OCI-LY1 (cell line): ENCODE data around the gene PDK1.

Experiments
- H2AFZ ChIP-seq: fragments of 200-600 bp; sonication (generic), shearing (Covaris generic); 2 replicates; pipeline ENCODE4 v1.6.0; 2014; ENCODE audit warnings: antibody characterized with exemption, mild to moderate bottlenecking, low read length
- H3F3A ChIP-seq: fragments of 200-600 bp; sonication (generic), shearing (Covaris generic); 2 replicates; pipeline ENCODE4 v1.6.0; 2014; ENCODE audit warnings: mild to moderate bottlenecking, antibody characterized with exemption, low read length, moderate library complexity; ENCODE audit not compliant: insufficient read depth
- H3K27ac ChIP-seq: fragments of 200-600 bp; sonication (generic); 2 replicates; pipeline ENCODE4 v1.5.1; 2014; ENCODE audit warnings: low read length, mixed run types, mild to moderate bottlenecking, low read depth; ENCODE audit not compliant: poor library complexity, severe bottlenecking
- H3K27me3 ChIP-seq: fragments of 200-600 bp; sonication (generic); 2 replicates; pipeline ENCODE4 v1.6.0; 2014; ENCODE audit warnings: antibody characterized with exemption, mild to moderate bottlenecking, low read length, moderate library complexity; ENCODE audit not compliant: insufficient read depth
- H3K36me3 ChIP-seq: fragments of 200-600 bp; sonication (generic); 2 replicates; pipeline ENCODE4 v1.6.1; 2014; ENCODE audit warnings: mild to moderate bottlenecking, antibody characterized with exemption, low read length, moderate library complexity, mixed read lengths; ENCODE audit not compliant: insufficient read depth
- H3K4me1 ChIP-seq: fragments of 200-600 bp; sonication (generic); 2 replicates; pipeline ENCODE4 v1.5.1; 2014; ENCODE audit warnings: mild to moderate bottlenecking, low read length, moderate library complexity; ENCODE audit not compliant: insufficient read depth, severe bottlenecking
- H3K4me2 ChIP-seq: fragments of 200-600 bp; sonication (generic), shearing (Covaris generic); 2 replicates; pipeline ENCODE4 v1.6.1; 2014; ENCODE audit warnings: low read length
- H3K4me3 ChIP-seq: fragments of 200-600 bp; sonication (generic); 2 replicates; pipeline ENCODE4 v1.5.1; 2014; ENCODE audit warnings: low read length, low read depth, mild to moderate bottlenecking, mixed read lengths; ENCODE audit not compliant: poor library complexity, severe bottlenecking
- H3K79me2 ChIP-seq: fragments of 200-600 bp; shearing (Covaris generic); 2 replicates; pipeline ENCODE4 v1.6.1; 2016; ENCODE audit warnings: mixed run types, low read length, mixed read lengths; ENCODE audit not compliant: insufficient read depth
- H3K9ac ChIP-seq: fragments of 200-600 bp; sonication (generic), shearing (Covaris generic); 2 replicates; pipeline ENCODE4 v1.6.1; 2014; ENCODE audit warnings: mild to moderate bottlenecking, low read length, mixed read lengths
- H3K9me2 ChIP-seq: fragments of 200-600 bp; sonication (generic), shearing (Covaris generic); 2 replicates; pipeline ENCODE4 v1.6.1; 2014; ENCODE audit warnings: low read depth, mild to moderate bottlenecking, low read length, mixed read lengths
- H3K9me3 ChIP-seq: fragments of 200-600 bp; shearing (Covaris generic); 2 replicates; pipeline ENCODE4 v1.6.1; 2014; ENCODE audit warnings: low read length, mixed read lengths
- H4K20me1 ChIP-seq: fragments of 200-600 bp; sonication (generic), shearing (Covaris generic); 2 replicates; pipeline ENCODE4 v1.6.0; 2016; ENCODE audit warnings: mild to moderate bottlenecking, low read length; ENCODE audit not compliant: insufficient read depth
- EZH2 ChIP-seq: fragments of 200-600 bp; sonication (generic), shearing (Covaris generic); IDR thresholded peaks from 2 replicates; pipeline ENCODE4 v1.8.0; 2017; ENCODE audit warnings: borderline replicate concordance, mixed run types, mild to moderate bottlenecking, antibody characterized with exemption, low read length, moderate library complexity, mixed read lengths
- TF ChIP-seq, protein P1 (sequence below): fragments of 200-600 bp; sonication (generic), shearing (Covaris generic); IDR thresholded peaks from 2 replicates; pipeline ENCODE4 v1.5.1; 2017; ENCODE audit warnings: mild to moderate bottlenecking, antibody characterized with exemption, low read length, moderate library complexity, mixed read lengths

Gene PDK1

GRCh38 chr2:172574965-172575364, 19.1 kb downstream of the PDK1 start:
- Histone ChIP-seq H3K27ac (no peak overlapping the region), H3K9me2 (no peaks in the 10 kb centered on the region), H2AFZ (no peak overlapping the region), H3K4me1 (no peaks in the 10 kb centered on the region), H3K79me2 (0 out of 2 replicates have a peak, but pooled peaks cover 7% of the 10 kb centered on the region), H3F3A (no peaks in the 10 kb centered on the region), H3K4me2 (no peak overlapping the region), H3K36me3 (peaks cover 86% of the 10 kb centered on the region), H3K9me3 (peaks cover 18% of the 10 kb centered on the region), H4K20me1 (no peaks in the 10 kb centered on the region), H3K27me3 (no peaks in the 10 kb centered on the region), H3K9ac (no peak overlapping the region), H3K4me3 (no peak overlapping the region)
- TF ChIP-seq EZH2, result no peak
- TF ChIP-seq, protein P1, sequence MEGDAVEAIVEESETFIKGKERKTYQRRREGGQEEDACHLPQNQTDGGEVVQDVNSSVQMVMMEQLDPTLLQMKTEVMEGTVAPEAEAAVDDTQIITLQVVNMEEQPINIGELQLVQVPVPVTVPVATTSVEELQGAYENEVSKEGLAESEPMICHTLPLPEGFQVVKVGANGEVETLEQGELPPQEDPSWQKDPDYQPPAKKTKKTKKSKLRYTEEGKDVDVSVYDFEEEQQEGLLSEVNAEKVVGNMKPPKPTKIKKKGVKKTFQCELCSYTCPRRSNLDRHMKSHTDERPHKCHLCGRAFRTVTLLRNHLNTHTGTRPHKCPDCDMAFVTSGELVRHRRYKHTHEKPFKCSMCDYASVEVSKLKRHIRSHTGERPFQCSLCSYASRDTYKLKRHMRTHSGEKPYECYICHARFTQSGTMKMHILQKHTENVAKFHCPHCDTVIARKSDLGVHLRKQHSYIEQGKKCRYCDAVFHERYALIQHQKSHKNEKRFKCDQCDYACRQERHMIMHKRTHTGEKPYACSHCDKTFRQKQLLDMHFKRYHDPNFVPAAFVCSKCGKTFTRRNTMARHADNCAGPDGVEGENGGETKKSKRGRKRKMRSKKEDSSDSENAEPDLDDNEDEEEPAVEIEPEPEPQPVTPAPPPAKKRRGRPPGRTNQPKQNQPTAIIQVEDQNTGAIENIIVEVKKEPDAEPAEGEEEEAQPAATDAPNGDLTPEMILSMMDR, result no peak

- TF ChIP-seq EZH2, result no peak
- peaks cover 24% of the 10 kb centered on the region for H3K9me3 ChIP-seq
- no peaks in the 10 kb centered on the region for H3K27me3 ChIP-seq
- no peak overlapping the region for H2AFZ ChIP-seq
- H3K27ac ChIP-seq, result no peak overlapping the region
- H4K20me1 ChIP-seq, result no peaks in the 10 kb centered on the region
- H3K36me3 ChIP-seq, result peaks cover 85% of the 10 kb centered on the region
- H3K9ac ChIP-seq, result no peak overlapping the region
- H3F3A ChIP-seq, result no peaks in the 10 kb centered on the region
- no peaks in the 10 kb centered on the region for H3K4me1 ChIP-seq
- no peak overlapping the region for H3K4me2 ChIP-seq
- no peak overlapping the region for H3K4me3 ChIP-seq
- H3K9me2 ChIP-seq, result no peaks in the 10 kb centered on the region
- H3K79me2 ChIP-seq, result 0 out of 2 replicates have a peak, but pooled peaks cover 7% of the 10 kb centered on the region
Measured at GRCh38 chr2:172578054-172578453, 22.2 kb downstream of the PDK1 start.

DNA sequence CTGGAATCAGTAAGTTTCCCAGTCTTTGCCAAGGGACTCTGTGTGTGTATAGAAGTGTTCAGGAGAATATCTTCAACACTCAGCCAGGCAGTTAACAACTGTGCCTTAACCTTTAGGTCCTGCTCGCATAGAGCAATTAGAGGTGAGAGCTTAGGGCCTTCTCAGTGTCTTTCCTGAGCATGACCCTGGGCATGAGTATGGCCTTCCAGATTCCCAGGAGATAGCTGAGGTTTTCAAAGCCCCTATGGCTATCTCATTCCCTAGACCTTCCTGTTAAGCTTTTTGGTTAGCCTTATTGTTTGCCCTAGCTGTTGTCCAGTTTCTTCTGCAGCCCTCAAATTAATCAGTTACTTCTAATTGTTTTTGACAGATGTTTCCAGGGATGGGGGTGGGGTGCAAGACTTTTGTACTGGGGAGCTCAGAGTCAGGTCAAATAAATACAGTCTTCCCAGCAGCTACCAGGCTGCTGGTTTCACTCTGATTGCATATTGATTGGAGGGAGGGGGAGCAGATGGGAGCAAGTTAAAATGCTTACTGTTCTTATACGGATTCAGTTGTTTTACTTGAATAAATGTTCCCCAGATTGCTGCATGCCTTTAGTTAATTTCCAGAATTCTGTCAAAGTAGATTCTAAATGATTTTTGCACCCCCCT, 23.1 kb downstream of the PDK1 start:
- Histone ChIP-seq H3K79me2 (0 out of 2 replicates have a peak, but pooled peaks cover 7% of the 10 kb centered on the region), H3K4me1 (no peaks in the 10 kb centered on the region), H3K27ac (no peak overlapping the region), H3K4me3 (no peak overlapping the region), H3K27me3 (no peaks in the 10 kb centered on the region), H3F3A (no peaks in the 10 kb centered on the region), H3K9me3 (peaks cover 22% of the 10 kb centered on the region), H2AFZ (no peak overlapping the region), H3K4me2 (no peak overlapping the region), H3K36me3 (peaks cover 80% of the 10 kb centered on the region), H3K9ac (no peak overlapping the region), H3K9me2 (no peaks in the 10 kb centered on the region), H4K20me1 (no peaks in the 10 kb centered on the region)
- TF ChIP-seq, protein P1, result no peak

- Histone ChIP-seq H3F3A (no peaks in the 10 kb centered on the region), H3K9me3 (peaks cover 15% of the 10 kb centered on the region), H3K36me3 (peaks cover 81% of the 10 kb centered on the region), H3K9ac (no peak overlapping the region), H3K4me3 (no peak overlapping the region), H3K27ac (no peak overlapping the region), H3K9me2 (no peaks in the 10 kb centered on the region), H3K4me2 (no peak overlapping the region), H4K20me1 (no peaks in the 10 kb centered on the region), H2AFZ (no peak overlapping the region), H3K4me1 (no peaks in the 10 kb centered on the region), H3K27me3 (no peaks in the 10 kb centered on the region), H3K79me2 (0 out of 2 replicates have a peak, but pooled peaks cover 4% of the 10 kb centered on the region)
- TF ChIP-seq EZH2, result no peak
- TF ChIP-seq, protein P1, result no peak
Measured at GRCh38 chr2:172580544-172580943, 24.7 kb downstream of the PDK1 start.
